Effector memory CD8-positive, alpha-beta T cell (primary cell): ENCODE data around the gene MAP4K4.

ENCODE experiments used
- ATAC-seq: fragments of 150-1000 bp; cut with Tn5 transposase; replicated peaks from 2 replicates; pipeline ENCODE4 v1.10.0; 2021; ENCODE audit warnings: mild to moderate bottlenecking, moderate library complexity
- DNase-seq, 3 experiments: peaks; one replicate each; pipeline ENCODE4 v3.0.0; 2021
- H3K27ac Mint-ChIP-seq, 2 donors: one replicate each; pipeline ENCODE4 v1.8.0; 2022; ENCODE audit warnings: mild to moderate bottlenecking in 2 of 2, mixed read lengths in 2 of 2, moderate library complexity in 2 of 2
- H3K27me3 Mint-ChIP-seq, 2 donors: one replicate each; pipeline ENCODE4 v1.8.0; 2022; ENCODE audit warnings: mixed read lengths in 2 of 2
- H3K36me3 Mint-ChIP-seq: one replicate; pipeline ENCODE4 v1.8.0; 2022; ENCODE audit warnings: mild to moderate bottlenecking, moderate library complexity, mixed read lengths; ENCODE audit not compliant: insufficient read depth
- H3K4me1 Mint-ChIP-seq, 2 donors: one replicate each; pipeline ENCODE4 v1.8.0; 2022; ENCODE audit warnings: low read depth in 2 of 2, mixed read lengths in 2 of 2
- H3K4me3 Mint-ChIP-seq, 2 donors: one replicate each; pipeline ENCODE4 v1.8.0; 2022; ENCODE audit warnings: mild to moderate bottlenecking in 2 of 2, mixed read lengths in 2 of 2, moderate library complexity in 2 of 2
- H3K9me3 Mint-ChIP-seq, 2 donors: one replicate each; pipeline ENCODE4 v1.8.0; 2022; ENCODE audit warnings: mixed read lengths in 2 of 2

The MAP4K4 gene

DNA sequence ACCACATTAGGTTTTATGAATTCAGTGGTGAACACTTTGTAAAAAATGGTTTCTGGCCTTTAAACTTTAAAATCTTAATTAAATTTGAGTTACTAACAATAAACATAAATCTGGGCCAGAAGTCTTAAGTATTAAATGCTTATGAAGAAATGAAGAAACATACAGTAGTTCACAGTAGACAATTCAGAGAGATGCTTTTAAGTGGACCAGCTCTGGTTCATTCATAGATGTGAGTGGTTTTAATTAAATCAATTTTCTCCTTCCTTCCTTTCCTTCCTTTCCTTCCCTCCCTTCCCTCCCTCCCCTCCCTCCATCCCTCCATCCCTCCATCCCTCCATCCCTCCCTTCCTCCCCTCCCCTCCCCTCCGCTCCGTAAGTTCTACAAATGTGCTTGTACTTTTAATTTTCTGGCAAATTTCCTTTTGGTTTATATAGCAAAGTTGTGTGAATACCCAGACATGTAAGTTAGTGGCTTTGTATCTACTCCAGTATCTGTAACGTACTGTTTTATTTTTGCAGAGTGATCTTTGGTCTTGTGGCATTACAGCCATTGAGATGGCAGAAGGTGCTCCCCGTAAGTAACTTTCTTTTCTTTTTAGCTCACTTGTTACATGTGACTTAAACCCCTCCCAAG, 136.5 kb downstream of the MAP4K4 start:
- Mint-ChIP-seq H3K27me3 (no peaks in the 10 kb centered on the region), H3K4me1 (peaks cover 20 to 22% of the 10 kb centered on the region in 2 donors), H3K36me3 (peaks cover 51% of the 10 kb centered on the region), H3K27ac (no peak overlapping the region), H3K4me3 (no peak overlapping the region), H3K9me3 (no peaks in the 10 kb centered on the region)
- no peak for DNase-seq
- ATAC-seq, result no peak

DNA sequence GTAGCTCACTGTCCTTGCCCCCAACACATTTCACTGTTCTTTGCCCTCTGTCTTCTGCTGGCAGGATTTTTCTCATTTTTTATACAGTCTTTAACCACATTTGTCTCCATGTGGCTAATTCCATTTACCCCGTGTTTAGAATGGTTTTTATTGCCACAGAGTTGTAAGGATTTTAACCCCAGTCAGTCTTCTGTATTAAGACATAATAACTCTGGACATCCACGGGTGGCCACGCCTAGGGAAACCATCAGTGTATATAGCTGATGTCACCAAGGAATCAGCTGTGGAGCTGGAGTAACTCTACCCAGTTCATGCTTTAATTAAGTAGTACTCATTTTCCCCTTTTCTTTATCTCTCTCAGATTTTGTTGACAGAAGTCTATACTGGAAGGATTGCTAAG, 139.8 kb downstream of the MAP4K4 start:
- H3K27ac Mint-ChIP-seq, result peak overlapping the region; percentile 18 to 40

DNA sequence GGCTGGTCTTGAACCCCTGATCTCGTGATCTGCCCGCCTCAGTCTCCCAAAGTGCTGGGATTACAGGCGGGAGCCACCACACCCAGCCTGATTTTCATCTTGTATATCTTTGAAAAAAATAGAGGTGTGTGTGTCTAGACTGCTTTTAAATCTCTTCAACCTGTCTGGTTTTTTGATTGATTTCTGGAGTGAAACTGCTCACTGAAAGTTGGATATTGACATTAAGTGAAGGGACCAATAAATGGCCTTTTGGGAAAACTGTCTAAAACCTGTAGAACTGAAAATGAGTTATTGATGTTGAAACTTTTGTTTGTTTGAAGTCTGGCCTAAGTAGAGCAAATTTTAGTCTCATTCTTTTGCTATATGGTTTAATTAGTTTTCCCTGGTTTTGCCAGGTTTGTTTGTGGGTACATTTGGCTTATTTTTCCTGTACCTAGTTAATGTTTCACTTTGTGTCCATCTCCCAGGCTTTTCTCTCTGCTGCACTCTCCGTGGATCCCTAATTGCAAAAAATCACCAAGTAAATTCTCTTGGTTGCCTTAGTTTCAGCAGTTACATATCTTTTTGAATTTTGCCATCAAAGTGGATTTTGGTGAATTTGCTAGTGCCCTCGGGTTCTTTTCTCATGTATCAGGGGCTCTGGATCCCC, 144.3 kb downstream of the MAP4K4 start:
- H3K27ac Mint-ChIP-seq, result peak overlapping the region in 1 of 2 donors; percentile 80

More for the DNA sequence above, 139.8 kb downstream of the MAP4K4 start:
- H3K4me3 Mint-ChIP-seq, result no peak overlapping the region
- ATAC-seq (no peak), DNase-seq (no peak)
- H3K4me1 Mint-ChIP-seq, result peaks cover 4 to 13% of the 10 kb centered on the region in 2 donors
- no peaks in the 10 kb centered on the region for H3K27me3 Mint-ChIP-seq
- H3K36me3 Mint-ChIP-seq, result peaks cover 48% of the 10 kb centered on the region
- no peaks in the 10 kb centered on the region for H3K9me3 Mint-ChIP-seq

DNA sequence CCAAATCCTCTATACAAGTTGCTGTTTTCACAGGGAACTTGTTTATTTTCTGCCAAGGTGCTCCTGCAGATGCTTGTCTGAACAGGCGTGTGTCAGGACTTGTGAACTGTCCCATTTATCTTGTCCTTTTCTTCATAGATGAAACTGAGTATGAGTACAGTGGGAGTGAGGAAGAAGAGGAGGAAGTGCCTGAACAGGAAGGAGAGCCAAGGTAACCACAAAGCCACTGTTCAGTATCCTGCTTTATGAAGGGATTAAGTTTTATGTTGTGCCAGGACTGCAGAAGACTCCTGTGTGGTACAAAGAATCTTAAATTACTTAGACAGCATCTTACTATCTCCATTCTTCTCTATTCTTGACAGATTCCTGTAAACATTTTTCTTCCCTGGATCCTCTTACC, 145.0 kb downstream of the MAP4K4 start:
- Mint-ChIP-seq H3K4me3 (no peak overlapping the region), H3K4me1 (peaks cover 6 to 20% of the 10 kb centered on the region in 2 donors), H3K9me3 (no peaks in the 10 kb centered on the region), H3K27ac (peak overlapping the region in 1 of 2 donors; percentile 80), H3K36me3 (peaks cover 38% of the 10 kb centered on the region), H3K27me3 (no peaks in the 10 kb centered on the region)
- ATAC-seq (no peak), DNase-seq (no peak)

More for the DNA sequence above, 144.3 kb downstream of the MAP4K4 start:
- ATAC-seq, result no peak
- DNase-seq, result no peak
- peaks cover 6 to 20% of the 10 kb centered on the region in 2 donors for H3K4me1 Mint-ChIP-seq
- H3K27me3 Mint-ChIP-seq, result no peaks in the 10 kb centered on the region
- H3K9me3 Mint-ChIP-seq, result no peaks in the 10 kb centered on the region
- H3K36me3 Mint-ChIP-seq, result peaks cover 42% of the 10 kb centered on the region
- no peak overlapping the region for H3K4me3 Mint-ChIP-seq

DNA sequence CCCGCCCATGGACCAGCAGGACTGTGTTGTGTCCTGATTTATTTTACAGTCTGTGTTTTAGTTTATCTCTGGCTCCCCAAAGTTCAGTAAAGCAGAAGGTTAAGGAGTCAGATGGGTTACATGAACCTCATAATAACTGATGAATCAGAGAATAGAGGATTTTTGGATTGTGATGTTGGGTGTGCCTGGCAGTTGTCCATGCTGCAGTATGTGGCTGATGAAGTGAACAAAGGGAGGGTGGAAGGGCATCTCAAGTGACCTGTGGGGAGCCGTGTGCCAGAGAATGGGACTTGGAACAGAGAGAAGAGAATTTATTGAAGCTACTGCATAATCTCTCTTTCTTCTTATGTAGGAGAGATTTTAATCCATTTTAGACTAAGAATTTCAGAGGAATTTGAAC, 145.5 kb downstream of the MAP4K4 start:
- DNase-seq, result no peak

DNA sequence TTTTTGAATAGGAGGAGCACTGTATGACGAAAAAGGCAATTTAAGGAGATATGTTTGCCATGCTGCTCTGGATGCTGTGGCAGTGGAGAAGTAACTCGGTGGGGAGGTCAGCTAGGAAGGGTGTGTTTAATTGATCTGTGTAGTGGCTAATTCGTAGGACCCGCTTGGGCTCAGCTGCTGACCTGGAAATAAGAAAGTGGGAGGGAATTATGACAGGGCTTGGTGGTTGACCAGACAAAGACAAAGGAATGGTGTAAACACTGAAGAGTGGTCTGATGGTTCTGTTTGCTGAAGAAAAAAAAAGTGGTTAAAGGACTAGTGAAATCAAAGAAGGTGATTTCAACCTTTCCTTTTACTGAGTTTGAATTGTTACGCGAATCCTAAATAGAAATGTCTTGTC, 146.0 kb downstream of the MAP4K4 start:
- DNase-seq (no peak), ATAC-seq (no peak)
- Mint-ChIP-seq H3K27me3 (no peaks in the 10 kb centered on the region), H3K9me3 (no peaks in the 10 kb centered on the region), H3K36me3 (peaks cover 33% of the 10 kb centered on the region), H3K27ac (peak overlapping the region; percentile 2 to 80), H3K4me1 (peaks cover 6 to 20% of the 10 kb centered on the region in 2 donors), H3K4me3 (no peak overlapping the region)

More for the DNA sequence above, 145.5 kb downstream of the MAP4K4 start:
- Mint-ChIP-seq H3K4me3 (no peak overlapping the region), H3K27ac (peak overlapping the region; percentile 2 to 80), H3K4me1 (peaks cover 6 to 20% of the 10 kb centered on the region in 2 donors), H3K27me3 (no peaks in the 10 kb centered on the region), H3K36me3 (peaks cover 35% of the 10 kb centered on the region), H3K9me3 (no peaks in the 10 kb centered on the region)
- ATAC-seq, result no peak

DNA sequence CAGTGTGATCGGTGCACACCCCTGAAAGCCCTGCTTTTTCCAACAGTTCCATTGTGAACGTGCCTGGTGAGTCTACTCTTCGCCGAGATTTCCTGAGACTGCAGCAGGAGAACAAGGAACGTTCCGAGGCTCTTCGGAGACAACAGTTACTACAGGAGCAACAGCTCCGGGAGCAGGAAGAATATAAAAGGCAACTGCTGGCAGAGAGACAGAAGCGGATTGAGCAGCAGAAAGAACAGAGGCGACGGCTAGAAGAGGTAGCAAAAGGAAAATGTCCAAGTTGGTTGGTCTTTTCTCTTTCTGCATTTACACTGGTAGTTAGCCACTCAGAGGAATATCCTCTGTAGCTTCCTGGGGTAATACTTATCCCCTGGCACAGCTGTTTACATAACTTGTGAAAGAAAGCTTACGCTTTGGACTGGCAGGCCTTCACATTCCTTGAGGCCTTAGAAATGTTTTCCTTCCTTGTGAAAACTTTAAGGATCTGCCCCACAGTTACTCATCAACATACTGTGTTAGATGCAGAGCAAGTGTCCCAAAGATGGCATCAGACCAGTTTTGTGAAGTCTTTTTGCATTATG, 146.6 kb downstream of the MAP4K4 start:
- no peaks in the 10 kb centered on the region for H3K27me3 Mint-ChIP-seq
- no peak for ATAC-seq
- H3K4me1 Mint-ChIP-seq, result peaks cover 11 to 26% of the 10 kb centered on the region in 2 donors
- peaks cover 36% of the 10 kb centered on the region for H3K36me3 Mint-ChIP-seq
- no peak overlapping the region for H3K4me3 Mint-ChIP-seq
- no peak for DNase-seq
- H3K27ac Mint-ChIP-seq, result no peak overlapping the region
- H3K9me3 Mint-ChIP-seq, result no peaks in the 10 kb centered on the region

DNA sequence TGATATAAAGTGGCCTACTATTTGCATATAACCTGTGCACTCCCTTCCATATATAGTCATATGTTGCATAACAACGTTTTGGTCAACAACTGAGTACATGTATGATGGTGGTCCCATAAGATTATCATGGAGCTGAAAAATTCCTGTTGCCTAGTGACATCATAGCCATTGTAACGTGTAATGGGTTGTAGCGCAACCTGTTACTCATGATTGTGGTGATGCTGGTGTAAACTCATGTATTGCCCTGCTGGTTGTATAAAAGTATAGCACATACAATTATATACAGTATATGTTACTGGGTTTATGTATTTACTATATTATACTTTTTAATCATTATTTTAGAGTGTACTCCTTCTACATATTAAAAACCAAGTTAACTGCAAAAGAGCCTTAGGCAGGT, 149.5 kb downstream of the MAP4K4 start:
- Mint-ChIP-seq H3K27me3 (no peaks in the 10 kb centered on the region), H3K27ac (no peak overlapping the region), H3K36me3 (peaks cover 41% of the 10 kb centered on the region), H3K9me3 (no peaks in the 10 kb centered on the region), H3K4me3 (no peak overlapping the region), H3K4me1 (peaks cover 13 to 22% of the 10 kb centered on the region in 2 donors)
- ATAC-seq (no peak), DNase-seq (no peak)

DNA sequence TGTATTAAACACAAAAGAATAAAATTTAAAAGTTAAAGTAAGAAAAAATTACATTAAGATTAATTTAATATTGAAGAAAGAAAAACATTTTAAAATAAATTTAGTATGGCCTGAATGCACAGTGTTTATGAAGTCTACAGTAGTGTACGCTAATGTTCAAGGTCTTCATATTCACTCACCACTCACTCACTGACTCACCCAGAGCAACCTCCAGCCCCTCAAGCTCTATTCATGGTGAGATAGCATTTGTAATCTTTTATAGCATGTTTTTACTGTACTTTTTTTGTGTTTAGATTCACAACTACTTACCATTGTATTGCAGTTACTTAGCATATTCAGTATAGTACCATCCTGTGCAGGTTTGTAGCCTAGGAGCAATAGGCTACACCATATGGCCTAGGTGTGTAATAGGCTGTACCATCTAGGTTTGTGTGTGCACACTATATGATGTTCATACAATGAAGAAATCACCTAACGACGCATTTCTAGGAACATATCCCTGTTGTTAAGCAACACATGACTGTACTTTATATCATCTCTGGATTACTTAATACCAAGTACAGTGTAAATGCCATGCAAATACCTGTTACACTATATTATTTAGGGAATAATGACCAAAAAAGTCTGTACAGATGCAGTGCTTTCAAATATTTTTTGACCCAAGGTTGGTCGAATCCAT, 150.3 kb downstream of the MAP4K4 start:
- Mint-ChIP-seq H3K4me3 (no peak overlapping the region), H3K36me3 (peaks cover 39% of the 10 kb centered on the region), H3K9me3 (no peaks in the 10 kb centered on the region), H3K27ac (no peak overlapping the region), H3K27me3 (no peaks in the 10 kb centered on the region), H3K4me1 (peaks cover 7 to 16% of the 10 kb centered on the region in 2 donors)
- no peak for DNase-seq
- no peak for ATAC-seq

DNA sequence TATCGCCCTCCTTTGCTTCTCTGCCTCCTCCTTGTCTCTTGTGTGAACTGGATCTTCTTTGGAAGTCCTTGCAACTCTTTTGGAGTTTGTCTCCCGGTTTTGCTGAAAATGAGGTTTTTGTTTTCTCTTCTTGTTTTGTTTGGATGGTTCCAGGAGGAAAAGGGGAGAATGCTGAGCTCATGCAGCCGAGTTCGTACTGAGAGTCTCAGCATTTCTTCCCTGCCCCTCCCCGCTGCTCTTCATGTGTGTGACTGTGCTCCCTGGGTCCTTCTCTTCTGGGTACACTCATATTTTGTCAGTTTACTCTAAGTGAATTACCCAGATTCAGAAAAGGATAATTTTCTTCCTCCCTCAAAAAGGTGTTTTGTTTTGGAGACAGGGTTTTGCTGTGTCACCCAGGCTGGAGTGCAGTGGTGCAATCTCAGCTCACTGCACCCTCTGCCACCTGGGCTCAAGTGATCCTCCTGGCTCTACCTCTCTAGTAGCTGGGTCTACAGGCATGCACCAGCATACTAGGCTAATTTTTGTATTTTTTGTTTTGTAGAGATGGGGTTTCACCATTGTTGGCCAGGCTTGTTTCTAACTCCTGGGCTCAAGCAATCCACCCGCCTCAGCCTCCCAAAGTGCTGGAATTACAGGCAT, 151.4 kb downstream of the MAP4K4 start:
- no peak overlapping the region for H3K4me3 Mint-ChIP-seq
- ATAC-seq (no peak), DNase-seq (no peak)
- H3K27me3 Mint-ChIP-seq, result no peaks in the 10 kb centered on the region
- peaks cover 30% of the 10 kb centered on the region for H3K36me3 Mint-ChIP-seq
- H3K27ac Mint-ChIP-seq, result peak overlapping the region in 1 of 2 donors; percentile 63
- no peaks in the 10 kb centered on the region for H3K9me3 Mint-ChIP-seq
- peaks cover 7 to 16% of the 10 kb centered on the region in 2 donors for H3K4me1 Mint-ChIP-seq

DNA sequence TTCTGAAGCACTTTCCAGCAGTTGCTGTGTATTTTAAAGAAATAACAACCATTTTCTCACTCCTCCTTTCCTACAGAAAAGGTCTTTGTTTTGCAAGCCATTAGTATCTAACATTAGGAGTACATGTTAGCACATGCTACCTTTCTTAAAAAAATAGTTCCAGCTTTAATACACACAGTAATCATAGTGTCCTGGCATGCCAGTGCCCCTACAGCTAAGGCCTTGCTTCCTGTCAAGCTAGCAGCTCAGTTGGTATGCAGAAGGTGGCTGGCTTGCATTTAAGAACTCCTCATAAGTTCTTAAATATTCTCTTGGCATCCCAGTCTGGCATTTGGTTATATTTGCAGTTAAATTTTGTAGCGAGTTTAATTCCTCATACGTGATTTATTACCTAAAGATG, 152.9 kb downstream of the MAP4K4 start:
- peaks cover 30% of the 10 kb centered on the region for H3K36me3 Mint-ChIP-seq
- no peaks in the 10 kb centered on the region for H3K27me3 Mint-ChIP-seq
- peaks cover 10 to 16% of the 10 kb centered on the region in 2 donors for H3K4me1 Mint-ChIP-seq
- H3K9me3 Mint-ChIP-seq, result no peaks in the 10 kb centered on the region
- H3K4me3 Mint-ChIP-seq, result no peak overlapping the region
- DNase-seq, result no peak
- H3K27ac Mint-ChIP-seq, result no peak overlapping the region
- ATAC-seq, result no peak

DNA sequence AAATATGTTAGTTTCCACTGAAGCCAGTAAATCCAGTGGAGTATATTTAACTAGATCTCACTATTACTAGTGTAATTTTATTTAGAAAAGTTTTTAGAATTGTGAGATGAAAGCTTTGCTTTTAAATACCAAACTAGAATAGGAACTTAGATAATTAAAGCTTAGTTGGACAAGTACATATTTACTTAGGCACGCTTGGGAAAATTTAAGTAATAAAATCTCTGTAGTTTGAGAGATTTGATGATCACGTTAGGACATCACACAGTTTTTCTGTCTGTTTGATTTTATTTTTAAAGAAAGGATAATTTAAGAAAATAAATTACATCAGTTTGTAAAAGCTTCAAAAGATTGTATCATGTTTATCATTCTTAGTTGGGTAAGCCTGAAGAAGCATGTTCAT, 153.5 kb downstream of the MAP4K4 start:
- no peaks in the 10 kb centered on the region for H3K9me3 Mint-ChIP-seq
- ATAC-seq, result no peak

DNA sequence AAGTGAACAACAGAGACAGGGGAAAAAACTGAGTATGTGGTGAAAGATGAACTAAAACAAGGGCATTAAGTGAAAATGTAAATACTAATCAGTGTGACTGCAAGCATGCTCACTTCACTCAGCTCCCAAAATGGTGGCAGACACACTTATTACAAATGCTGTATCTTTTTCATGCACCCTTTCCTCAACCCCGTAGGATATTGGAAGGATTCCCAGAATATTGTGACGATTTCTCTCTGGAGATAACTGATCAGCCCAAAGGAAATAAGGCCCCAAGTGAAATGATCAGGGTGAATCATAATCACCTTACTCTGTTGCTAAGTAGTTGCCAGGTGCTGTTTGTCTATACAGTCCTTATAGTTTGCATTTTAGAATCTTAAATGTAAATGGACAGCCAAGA, 155.3 kb downstream of the MAP4K4 start:
- Mint-ChIP-seq H3K36me3 (peaks cover 23% of the 10 kb centered on the region), H3K9me3 (no peaks in the 10 kb centered on the region), H3K27ac (no peak overlapping the region), H3K27me3 (no peaks in the 10 kb centered on the region), H3K4me1 (peaks cover 11 to 18% of the 10 kb centered on the region in 2 donors), H3K4me3 (no peak overlapping the region)
- DNase-seq (no peak), ATAC-seq (no peak)

More for the DNA sequence above, 153.5 kb downstream of the MAP4K4 start:
- no peak for DNase-seq
- no peaks in the 10 kb centered on the region for H3K27me3 Mint-ChIP-seq
- peaks cover 29% of the 10 kb centered on the region for H3K36me3 Mint-ChIP-seq
- H3K27ac Mint-ChIP-seq, result peak overlapping the region in 1 of 2 donors; percentile 14
- no peak overlapping the region for H3K4me3 Mint-ChIP-seq
- H3K4me1 Mint-ChIP-seq, result peaks cover 10 to 19% of the 10 kb centered on the region in 2 donors
